Measurements from ENCODE around the gene MAGEA1.

MAGEA1 gene

DNA sequence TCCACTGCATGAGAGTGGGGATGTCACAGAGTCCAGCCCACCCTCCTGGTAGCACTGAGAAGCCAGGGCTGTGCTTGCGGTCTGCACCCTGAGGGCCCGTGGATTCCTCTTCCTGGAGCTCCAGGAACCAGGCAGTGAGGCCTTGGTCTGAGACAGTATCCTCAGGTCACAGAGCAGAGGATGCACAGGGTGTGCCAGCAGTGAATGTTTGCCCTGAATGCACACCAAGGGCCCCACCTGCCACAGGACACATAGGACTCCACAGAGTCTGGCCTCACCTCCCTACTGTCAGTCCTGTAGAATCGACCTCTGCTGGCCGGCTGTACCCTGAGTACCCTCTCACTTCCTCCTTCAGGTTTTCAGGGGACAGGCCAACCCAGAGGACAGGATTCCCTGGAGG is 2.7 kb downstream of the MAGEA1 start:
- no peak overlapping the region for H3K4me3 ChIP-seq (replicated peaks; ENCODE audit: insufficient read depth, low read length)
- H3K27ac ChIP-seq (replicated peaks): no peak overlapping the region
- no peak for DNase-seq (ENCODE audit: low read depth in 1 of 2, low spot score in 1 of 2)
- no peaks in the 10 kb centered on the region for H3K27me3 ChIP-seq (ENCODE audit: insufficient read depth, poor library complexity, severe bottlenecking)
- TF ChIP-seq, protein P1, sequence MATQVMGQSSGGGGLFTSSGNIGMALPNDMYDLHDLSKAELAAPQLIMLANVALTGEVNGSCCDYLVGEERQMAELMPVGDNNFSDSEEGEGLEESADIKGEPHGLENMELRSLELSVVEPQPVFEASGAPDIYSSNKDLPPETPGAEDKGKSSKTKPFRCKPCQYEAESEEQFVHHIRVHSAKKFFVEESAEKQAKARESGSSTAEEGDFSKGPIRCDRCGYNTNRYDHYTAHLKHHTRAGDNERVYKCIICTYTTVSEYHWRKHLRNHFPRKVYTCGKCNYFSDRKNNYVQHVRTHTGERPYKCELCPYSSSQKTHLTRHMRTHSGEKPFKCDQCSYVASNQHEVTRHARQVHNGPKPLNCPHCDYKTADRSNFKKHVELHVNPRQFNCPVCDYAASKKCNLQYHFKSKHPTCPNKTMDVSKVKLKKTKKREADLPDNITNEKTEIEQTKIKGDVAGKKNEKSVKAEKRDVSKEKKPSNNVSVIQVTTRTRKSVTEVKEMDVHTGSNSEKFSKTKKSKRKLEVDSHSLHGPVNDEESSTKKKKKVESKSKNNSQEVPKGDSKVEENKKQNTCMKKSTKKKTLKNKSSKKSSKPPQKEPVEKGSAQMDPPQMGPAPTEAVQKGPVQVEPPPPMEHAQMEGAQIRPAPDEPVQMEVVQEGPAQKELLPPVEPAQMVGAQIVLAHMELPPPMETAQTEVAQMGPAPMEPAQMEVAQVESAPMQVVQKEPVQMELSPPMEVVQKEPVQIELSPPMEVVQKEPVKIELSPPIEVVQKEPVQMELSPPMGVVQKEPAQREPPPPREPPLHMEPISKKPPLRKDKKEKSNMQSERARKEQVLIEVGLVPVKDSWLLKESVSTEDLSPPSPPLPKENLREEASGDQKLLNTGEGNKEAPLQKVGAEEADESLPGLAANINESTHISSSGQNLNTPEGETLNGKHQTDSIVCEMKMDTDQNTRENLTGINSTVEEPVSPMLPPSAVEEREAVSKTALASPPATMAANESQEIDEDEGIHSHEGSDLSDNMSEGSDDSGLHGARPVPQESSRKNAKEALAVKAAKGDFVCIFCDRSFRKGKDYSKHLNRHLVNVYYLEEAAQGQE (IDR thresholded peaks at IDR 0.05; ENCODE audit: insufficient replicate concordance, low read depth): no peak
- no peak for TF ChIP-seq GABPA (IDR thresholded peaks at IDR 0.05; ENCODE audit: low read depth)
- TF ChIP-seq, protein P2, sequence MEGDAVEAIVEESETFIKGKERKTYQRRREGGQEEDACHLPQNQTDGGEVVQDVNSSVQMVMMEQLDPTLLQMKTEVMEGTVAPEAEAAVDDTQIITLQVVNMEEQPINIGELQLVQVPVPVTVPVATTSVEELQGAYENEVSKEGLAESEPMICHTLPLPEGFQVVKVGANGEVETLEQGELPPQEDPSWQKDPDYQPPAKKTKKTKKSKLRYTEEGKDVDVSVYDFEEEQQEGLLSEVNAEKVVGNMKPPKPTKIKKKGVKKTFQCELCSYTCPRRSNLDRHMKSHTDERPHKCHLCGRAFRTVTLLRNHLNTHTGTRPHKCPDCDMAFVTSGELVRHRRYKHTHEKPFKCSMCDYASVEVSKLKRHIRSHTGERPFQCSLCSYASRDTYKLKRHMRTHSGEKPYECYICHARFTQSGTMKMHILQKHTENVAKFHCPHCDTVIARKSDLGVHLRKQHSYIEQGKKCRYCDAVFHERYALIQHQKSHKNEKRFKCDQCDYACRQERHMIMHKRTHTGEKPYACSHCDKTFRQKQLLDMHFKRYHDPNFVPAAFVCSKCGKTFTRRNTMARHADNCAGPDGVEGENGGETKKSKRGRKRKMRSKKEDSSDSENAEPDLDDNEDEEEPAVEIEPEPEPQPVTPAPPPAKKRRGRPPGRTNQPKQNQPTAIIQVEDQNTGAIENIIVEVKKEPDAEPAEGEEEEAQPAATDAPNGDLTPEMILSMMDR (IDR thresholded peaks at IDR 0.05; ENCODE audit: insufficient read depth, low read length): no peak
- TF ChIP-seq POLR2AphosphoS5 (IDR thresholded peaks at IDR 0.05; ENCODE audit: low read depth): no peak
- TF ChIP-seq SPI1 (IDR thresholded peaks at IDR 0.05; ENCODE audit: borderline replicate concordance, low read depth): no peak

DNA sequence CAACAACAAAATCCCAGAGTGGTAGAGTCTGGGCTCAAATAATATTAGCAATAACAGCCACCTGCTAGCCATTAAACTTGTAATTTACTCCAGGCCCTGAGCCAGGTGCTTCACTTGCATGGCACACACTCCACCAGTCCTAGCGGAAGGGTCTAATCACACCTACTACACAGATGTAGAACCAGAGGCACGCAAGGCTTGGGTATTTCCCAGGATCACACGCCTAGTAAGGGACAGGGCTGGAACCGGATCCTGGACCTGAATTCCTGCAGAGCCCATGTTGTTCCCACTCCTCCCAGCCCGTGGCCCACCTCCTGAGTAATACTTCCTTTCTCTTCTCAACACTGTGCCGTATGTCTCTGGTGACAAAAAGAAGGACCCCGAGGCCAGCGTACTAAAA is 5.7 kb downstream of the MAGEA1 start:
- TF ChIP-seq, protein P2 (IDR thresholded peaks at IDR 0.05; ENCODE audit: insufficient read depth, low read length): no peak
- TF ChIP-seq, protein P1 (IDR thresholded peaks at IDR 0.05; ENCODE audit: insufficient replicate concordance, low read depth): no peak
- TF ChIP-seq GABPA (IDR thresholded peaks at IDR 0.05; ENCODE audit: low read depth): no peak
- no peak for TF ChIP-seq SPI1 (IDR thresholded peaks at IDR 0.05; ENCODE audit: borderline replicate concordance, low read depth)
- H3K27me3 ChIP-seq (ENCODE audit: insufficient read depth, poor library complexity, severe bottlenecking): no peaks in the 10 kb centered on the region
- DNase-seq (ENCODE audit: low read depth in 1 of 2, low spot score in 1 of 2): no peak
- H3K27ac ChIP-seq (replicated peaks): no peak overlapping the region
- H3K4me3 ChIP-seq (replicated peaks; ENCODE audit: insufficient read depth, low read length): no peak overlapping the region

DNA sequence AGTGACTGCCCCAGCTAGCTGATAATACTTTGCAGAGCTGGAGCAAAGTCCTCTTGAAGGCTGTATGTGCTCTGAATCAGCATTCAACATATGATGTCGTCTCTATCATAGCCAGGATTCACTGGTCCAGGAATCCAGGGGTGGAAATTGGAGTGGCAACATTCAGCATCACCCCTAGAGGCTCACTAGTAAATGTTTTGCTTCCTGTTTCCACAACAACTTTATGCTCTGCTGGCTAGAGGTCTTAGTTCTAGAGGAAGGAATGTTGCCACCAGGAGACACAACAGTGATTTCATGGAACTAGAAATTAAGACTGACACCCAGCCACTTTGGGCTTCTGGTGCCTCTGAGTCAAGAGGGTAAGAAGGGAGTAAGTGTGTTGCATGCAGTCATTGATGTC is 11.3 kb downstream of the MAGEA1 start:
- Histone ChIP-seq H3K4me3 (replicated peaks; ENCODE audit: insufficient read depth, low read length) (no peak overlapping the region), H3K27ac (replicated peaks) (no peak overlapping the region), H3K27me3 (ENCODE audit: insufficient read depth, poor library complexity, severe bottlenecking) (peaks cover 2% of the 10 kb centered on the region)
- TF ChIP-seq, protein P1 (IDR thresholded peaks at IDR 0.05; ENCODE audit: insufficient replicate concordance, low read depth): no peak
- no peak for TF ChIP-seq GABPA (IDR thresholded peaks at IDR 0.05; ENCODE audit: low read depth)
- TF ChIP-seq, protein P2 (IDR thresholded peaks at IDR 0.05; ENCODE audit: insufficient read depth, low read length): no peak
- DNase-seq (ENCODE audit: low read depth in 1 of 2, low spot score in 1 of 2): no peak

Measured in HL-60 (cell line).